ENCODE data around the gene METTL27.
A peak's percentile ranks its signal among the peaks of the same experiment; 100 is the strongest.
"Not testable (repeated sequence)": the region's sequence is repeated elsewhere in the genome, so short reads cannot be mapped to it uniquely, and the experiment has no call there.

The METTL27 gene

DNA sequence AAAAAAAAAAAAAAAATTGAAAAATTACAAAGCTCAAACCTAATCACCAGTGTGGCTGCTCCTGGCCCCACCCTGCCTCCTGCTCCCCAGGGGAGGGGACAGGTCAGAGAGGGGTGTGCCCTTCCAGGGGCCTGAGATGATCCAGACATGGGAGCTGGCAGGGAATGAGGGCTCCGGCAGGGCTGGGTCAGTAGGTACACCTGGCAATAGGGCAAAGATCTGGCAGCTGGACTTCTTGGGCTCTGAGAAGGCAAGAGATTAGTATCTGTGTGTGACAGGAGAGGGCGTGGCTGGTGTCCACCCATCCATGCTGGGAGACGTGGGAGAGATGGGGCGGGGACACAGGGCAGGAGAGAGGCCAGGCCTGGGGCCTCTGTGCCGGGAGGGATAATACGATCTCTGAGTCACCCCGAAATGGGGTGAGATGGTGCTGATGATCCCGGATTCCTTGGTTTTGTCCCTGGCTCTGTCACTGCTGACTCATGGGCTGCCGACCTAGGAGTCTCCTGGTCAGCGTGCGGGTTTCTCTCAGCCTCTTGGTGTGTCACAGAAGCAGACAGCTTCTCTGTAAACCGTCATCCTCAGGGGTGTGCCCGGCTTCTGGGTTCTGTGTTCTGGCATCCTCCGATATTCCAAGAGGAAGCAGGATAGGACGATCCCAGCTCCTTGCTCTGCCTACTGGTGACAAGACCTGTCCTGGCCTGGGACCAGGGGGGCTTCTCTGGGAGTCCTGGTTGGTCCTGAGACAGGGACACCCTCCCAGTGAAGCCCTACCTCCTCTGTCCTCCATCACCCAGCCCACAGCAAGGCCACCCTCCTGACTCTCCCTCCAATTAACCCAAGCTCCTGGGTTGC lies 19.8 kb downstream of the METTL27 start (continued):
- TF ChIP-seq, protein P1, sequence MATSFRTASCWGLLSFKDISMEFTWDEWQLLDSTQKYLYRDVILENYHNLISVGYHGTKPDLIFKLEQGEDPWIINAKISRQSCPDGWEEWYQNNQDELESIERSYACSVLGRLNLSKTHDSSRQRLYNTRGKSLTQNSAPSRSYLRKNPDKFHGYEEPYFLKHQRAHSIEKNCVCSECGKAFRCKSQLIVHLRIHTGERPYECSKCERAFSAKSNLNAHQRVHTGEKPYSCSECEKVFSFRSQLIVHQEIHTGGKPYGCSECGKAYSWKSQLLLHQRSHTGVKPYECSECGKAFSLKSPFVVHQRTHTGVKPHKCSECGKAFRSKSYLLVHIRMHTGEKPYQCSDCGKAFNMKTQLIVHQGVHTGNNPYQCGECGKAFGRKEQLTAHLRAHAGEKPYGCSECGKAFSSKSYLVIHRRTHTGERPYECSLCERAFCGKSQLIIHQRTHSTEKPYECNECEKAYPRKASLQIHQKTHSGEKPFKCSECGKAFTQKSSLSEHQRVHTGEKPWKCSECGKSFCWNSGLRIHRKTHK (tag by site-specific recombination; IDR thresholded peaks at IDR 0.05): no peak
- TF ChIP-seq KLF1 (tag by site-specific recombination; IDR thresholded peaks at IDR 0.05) (peak; percentile 92), ZNF629 (tag by site-specific recombination; IDR thresholded peaks at IDR 0.05) (peak; percentile 25; the same call in 1 of the 2 replicates), ZNF292 (tag by site-specific recombination; IDR thresholded peaks at IDR 0.05; ENCODE audit: borderline replicate concordance, low read depth) (no peak), ZNF707 (tag by site-specific recombination; IDR thresholded peaks at IDR 0.05) (no peak), ZNF677 (tag by site-specific recombination; IDR thresholded peaks at IDR 0.05) (no peak)

DNA sequence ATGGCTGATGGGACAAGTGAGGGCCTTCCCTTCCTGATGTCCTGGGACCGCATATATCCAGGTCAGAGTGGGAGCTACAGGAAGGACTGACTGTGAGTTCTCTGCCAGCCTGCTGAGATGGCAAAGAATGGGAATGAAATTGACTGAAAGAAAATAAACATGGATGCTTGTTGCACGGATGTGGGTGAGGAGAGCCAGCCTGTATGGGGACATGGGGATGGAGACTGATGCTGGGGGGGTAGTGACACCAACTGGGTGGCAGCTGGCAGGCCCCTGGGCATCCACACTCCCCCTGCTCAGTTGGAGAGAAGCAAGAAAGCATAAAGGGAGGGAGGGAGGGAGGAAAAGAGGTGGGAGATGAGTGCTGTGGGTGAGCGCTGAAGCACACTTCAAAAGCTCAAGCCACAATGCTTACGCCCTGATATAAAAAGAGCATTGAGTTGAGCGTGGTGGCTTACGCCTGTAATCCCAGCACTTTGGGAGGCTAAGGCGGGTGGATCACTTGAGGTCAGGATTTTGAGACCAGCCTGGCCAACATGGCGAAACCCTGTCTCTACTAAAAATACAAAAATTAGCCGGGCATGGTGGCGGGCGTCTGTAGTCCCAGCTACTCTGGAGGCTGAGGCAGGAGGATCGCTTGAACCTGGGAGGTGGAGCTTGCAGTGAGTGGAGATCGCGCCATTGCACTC lies 20.6 kb downstream of the METTL27 start:
- not testable (repeated sequence) for H3K4me1 ChIP-seq (ENCODE audit: control insufficient read depth, insufficient read depth, low read length); H3K4me3 ChIP-seq (ENCODE audit: low read depth, low read length); H3K9me3 ChIP-seq (ENCODE audit: control insufficient read depth, insufficient read depth, low read depth, low read length); H3K27ac ChIP-seq (ENCODE audit: extremely low read depth, low read depth, low read length); H3K36me3 ChIP-seq (ENCODE audit: control insufficient read depth in 2 of 2, insufficient read depth in 1 of 2, low read length in 2 of 2)
- ChIA-PET POLR2A (interaction anchor here (0.5 to 2.4 kb wide), 4 partner anchors 21 to 381 kb away, joined by 3 to 14 read pairs (median 8); partner anchors contain the start of gene METTL27), CTCF (interaction anchor here (0.9 to 2.7 kb wide), 4 partner anchors 10 to 86 kb away, joined by 3 to 10 read pairs (median 6); no protein-coding TSS in a partner anchor)

DNA sequence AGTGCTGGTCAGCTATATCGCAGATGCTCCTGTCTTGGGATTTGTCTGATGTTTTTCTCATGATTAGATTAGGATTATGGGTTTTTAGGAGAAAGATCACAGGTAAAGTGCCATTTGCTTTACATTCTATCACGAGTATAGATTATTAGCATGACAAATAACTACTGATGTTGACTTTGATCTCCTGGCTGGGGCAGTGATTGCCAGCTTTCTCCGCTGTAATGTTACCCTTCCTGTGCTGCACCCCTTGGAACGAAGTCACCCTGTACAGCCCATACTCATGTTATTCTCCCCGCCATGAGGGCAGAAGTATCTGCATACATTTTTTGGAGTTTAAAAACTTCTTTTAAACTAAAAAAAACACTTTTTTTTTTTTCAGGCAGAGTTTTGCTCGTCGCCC lies 22.3 kb downstream of the METTL27 start:
- no peak for TF ChIP-seq ZNF560 (tag by site-specific recombination; IDR thresholded peaks at IDR 0.05; ENCODE audit: borderline replicate concordance)
- no peak for TF ChIP-seq ZNF654 (tag by site-specific recombination; IDR thresholded peaks at IDR 0.05; ENCODE audit: low read depth)
- no peak for TF ChIP-seq ZNF530 (tag by site-specific recombination; IDR thresholded peaks at IDR 0.05; ENCODE audit: low read depth)
- TF ChIP-seq ZNF48 (tag by site-specific recombination; IDR thresholded peaks at IDR 0.05): no peak
- no peak for TF ChIP-seq ZNF341 (tag by site-specific recombination; IDR thresholded peaks at IDR 0.05; ENCODE audit: low read depth)
- TF ChIP-seq SETDB1 (IDR thresholded peaks at IDR 0.05; ENCODE audit: insufficient read length, low read length): no peak
- no peak for TF ChIP-seq ZNF19 (tag by site-specific recombination; IDR thresholded peaks at IDR 0.05; ENCODE audit: low read depth)
- H3K9me3 ChIP-seq (ENCODE audit: control insufficient read depth, insufficient read depth, low read depth, low read length): no peaks in the 10 kb centered on the region
- POLR2A ChIA-PET: no interaction called here
- no peaks in the 10 kb centered on the region; the same call in 1 of the 2 replicates for H3K4me1 ChIP-seq (ENCODE audit: control insufficient read depth, insufficient read depth, low read length)
- no peak overlapping the region for H3K27ac ChIP-seq (ENCODE audit: extremely low read depth, low read depth, low read length)
- H3K4me3 ChIP-seq (ENCODE audit: low read depth, low read length): no peak overlapping the region
- CTCF ChIA-PET: interaction anchor here (2.7 kb wide), 1 partner anchor 35 kb away, joined by 10 read pairs; no protein-coding TSS in a partner anchor
- H3K36me3 ChIP-seq (ENCODE audit: control insufficient read depth in 2 of 2, insufficient read depth in 1 of 2, low read length in 2 of 2): no peaks in the 10 kb centered on the region

DNA sequence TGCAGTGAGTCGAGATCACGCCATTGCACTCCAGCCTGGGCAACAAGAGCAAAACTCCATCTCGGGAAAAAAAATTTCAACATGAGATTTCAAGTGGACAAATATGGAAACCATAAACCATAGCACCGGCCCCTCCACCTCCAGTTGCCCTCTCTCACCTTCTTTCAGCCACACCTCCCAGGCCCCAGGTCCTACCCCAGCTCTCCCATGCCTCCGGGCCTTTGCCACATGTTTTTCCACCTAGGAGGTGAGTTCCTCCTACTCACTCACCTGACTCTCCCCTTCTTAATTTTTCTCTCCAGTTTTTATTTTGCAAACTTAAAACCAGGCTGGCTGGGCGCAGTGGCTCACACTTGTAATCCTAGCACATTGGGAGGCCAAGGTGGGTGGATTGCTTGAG lies 25.2 kb downstream of the METTL27 start:
- Histone ChIP-seq H3K9me3 (ENCODE audit: control insufficient read depth, insufficient read depth, low read depth, low read length) (no peaks in the 10 kb centered on the region), H3K4me1 (ENCODE audit: control insufficient read depth, insufficient read depth, low read length) (no peaks in the 10 kb centered on the region), H3K27ac (ENCODE audit: extremely low read depth, low read depth, low read length) (no peak overlapping the region), H3K36me3 (ENCODE audit: control insufficient read depth in 2 of 2, insufficient read depth in 1 of 2, low read length in 2 of 2) (no peaks in the 10 kb centered on the region), H3K4me3 (ENCODE audit: low read depth, low read length) (no peak overlapping the region)
- no peak for TF ChIP-seq ZBTB48 (tag by site-specific recombination; IDR thresholded peaks at IDR 0.05)
- no peak for TF ChIP-seq ZNF394 (tag by site-specific recombination; IDR thresholded peaks at IDR 0.05; ENCODE audit: borderline replicate concordance)
- no peak for TF ChIP-seq KLF7 (tag by site-specific recombination; IDR thresholded peaks at IDR 0.05; ENCODE audit: borderline replicate concordance)
- TF ChIP-seq ZNF549 (tag by site-specific recombination; IDR thresholded peaks at IDR 0.05): no peak
- no peak for TF ChIP-seq OSR2 (tag by site-specific recombination; IDR thresholded peaks at IDR 0.05)
- no peak for TF ChIP-seq ZFHX2 (tag by site-specific recombination; conservative IDR thresholded peaks at IDR 0.05)
- no peak for TF ChIP-seq ZNF354C (tag by site-specific recombination; IDR thresholded peaks at IDR 0.05; ENCODE audit: borderline replicate concordance, low read depth)
- no peak for TF ChIP-seq ZNF548 (tag by site-specific recombination; IDR thresholded peaks at IDR 0.05)
- TF ChIP-seq ZNF121 (tag by site-specific recombination; IDR thresholded peaks at IDR 0.05): no peak
- TF ChIP-seq AEBP2 (tag by site-specific recombination; IDR thresholded peaks at IDR 0.05; ENCODE audit: borderline replicate concordance): no peak
- TF ChIP-seq ZNF677 (tag by site-specific recombination; IDR thresholded peaks at IDR 0.05): no peak
- no peak for TF ChIP-seq ZNF501 (tag by site-specific recombination; IDR thresholded peaks at IDR 0.05)
- POLR2A ChIA-PET: no interaction called here
- CTCF ChIA-PET: no interaction called here
